Measurements from ENCODE around the gene SLC9B1. TPM values are rescaled to one million over a fixed set of nuclear protein-coding genes. Genes with fewer than 3 reads are reported as not detected.

SLC9B1 gene
- polyA plus RNA-seq, 1 donor (not counting 4 experiments of a cell fraction or from before 2014, with no cell fraction given): 0.07 TPM

- H3K4me1 ChIP-seq (ENCODE audit: control insufficient read depth, extremely low read depth, insufficient read depth, low read length): no peaks in the 10 kb centered on the region
- FAIRE-seq: no peak
- no peak for DNase-seq (ENCODE audit: low read depth, low spot score)
- no peak overlapping the region for H3K4me3 ChIP-seq (ENCODE audit: control insufficient read depth in 2 of 3, extremely low read depth in 1 of 3, insufficient read depth in 2 of 3, low read depth in 1 of 3, low read length in 3 of 3)
- no peak overlapping the region for H3K27ac ChIP-seq (ENCODE audit: control insufficient read depth, insufficient read depth, low read length)
- peaks cover 0 to 1% of the 10 kb centered on the region in 2 experiments for H3K36me3 ChIP-seq (ENCODE audit: control insufficient read depth in 2 of 2, extremely low read depth in 1 of 2, insufficient read depth in 2 of 2, low read length in 2 of 2)
- H3K9me1 ChIP-seq (ENCODE audit: control insufficient read depth, extremely low read depth, insufficient read depth, low read length): no peaks in the 10 kb centered on the region
- dilution Hi-C loops (cut with MboI; ENCODE audit: extremely low pct_ligation_motif_present, low sequenced_read_pairs): no loop called here
- H3K9me3 ChIP-seq (ENCODE audit: control insufficient read depth, low read depth, low read length): no peaks in the 10 kb centered on the region
- H2AFZ ChIP-seq (ENCODE audit: control insufficient read depth, low read length): no peak overlapping the region
- no peak overlapping the region for H3K4me2 ChIP-seq (ENCODE audit: control insufficient read depth, extremely low read depth, insufficient read depth, low read depth, low read length)
- no peaks in the 10 kb centered on the region for H3K79me2 ChIP-seq (ENCODE audit: control insufficient read depth, insufficient read depth, low read length)
- no peaks in the 10 kb centered on the region for H4K20me1 ChIP-seq (ENCODE audit: control insufficient read depth, extremely low read depth, insufficient read depth, low read length)
- TF ChIP-seq CTCF (optimal IDR thresholded peaks at IDR 0.05 in 1 of 3, IDR thresholded peaks at IDR 0.05 in 1 of 3, conservative IDR thresholded peaks at IDR 0.05 in 1 of 3; ENCODE audit: extremely low read depth in 1 of 3, insufficient read depth in 2 of 3, low read length in 3 of 3): no peak
- TF ChIP-seq EZH2 (IDR thresholded peaks at IDR 0.05; ENCODE audit: low read length): no peak
- no peak overlapping the region for H3K9ac ChIP-seq (ENCODE audit: control insufficient read depth, extremely low read depth, insufficient read depth, low read length)
- H3K27me3 ChIP-seq (ENCODE audit: control insufficient read depth, extremely low read depth, insufficient read depth, low read length): no peaks in the 10 kb centered on the region
Observed at GRCh38 chr4:103052779-103053178, 33.3 kb upstream of the SLC9B1 start.

- no peaks in the 10 kb centered on the region for H4K20me1 ChIP-seq (ENCODE audit: control insufficient read depth, extremely low read depth, insufficient read depth, low read length)
- dilution Hi-C loops (cut with MboI; ENCODE audit: extremely low pct_ligation_motif_present, low sequenced_read_pairs): no loop called here
- H3K79me2 ChIP-seq (ENCODE audit: control insufficient read depth, insufficient read depth, low read length): no peaks in the 10 kb centered on the region
- TF ChIP-seq EZH2 (IDR thresholded peaks at IDR 0.05; ENCODE audit: low read length) (no peak), CTCF (optimal IDR thresholded peaks at IDR 0.05 in 1 of 3, IDR thresholded peaks at IDR 0.05 in 1 of 3, conservative IDR thresholded peaks at IDR 0.05 in 1 of 3; ENCODE audit: extremely low read depth in 1 of 3, insufficient read depth in 2 of 3, low read length in 3 of 3) (no peak)
- no peaks in the 10 kb centered on the region for H3K4me1 ChIP-seq (ENCODE audit: control insufficient read depth, extremely low read depth, insufficient read depth, low read length)
- no peaks in the 10 kb centered on the region for H3K9me1 ChIP-seq (ENCODE audit: control insufficient read depth, extremely low read depth, insufficient read depth, low read length)
- H3K9me3 ChIP-seq (ENCODE audit: control insufficient read depth, low read depth, low read length): no peaks in the 10 kb centered on the region
- FAIRE-seq (no peak), DNase-seq (ENCODE audit: low read depth, low spot score) (no peak)
- no peak overlapping the region for H3K27ac ChIP-seq (ENCODE audit: control insufficient read depth, insufficient read depth, low read length)
- peaks cover 0 to 1% of the 10 kb centered on the region in 2 experiments for H3K36me3 ChIP-seq (ENCODE audit: control insufficient read depth in 2 of 2, extremely low read depth in 1 of 2, insufficient read depth in 2 of 2, low read length in 2 of 2)
- no peak overlapping the region for H3K4me3 ChIP-seq (ENCODE audit: control insufficient read depth in 2 of 3, extremely low read depth in 1 of 3, insufficient read depth in 2 of 3, low read depth in 1 of 3, low read length in 3 of 3)
- H2AFZ ChIP-seq (ENCODE audit: control insufficient read depth, low read length): no peak overlapping the region
- H3K4me2 ChIP-seq (ENCODE audit: control insufficient read depth, extremely low read depth, insufficient read depth, low read depth, low read length): no peak overlapping the region
- no peaks in the 10 kb centered on the region for H3K27me3 ChIP-seq (ENCODE audit: control insufficient read depth, extremely low read depth, insufficient read depth, low read length)
- no peak overlapping the region for H3K9ac ChIP-seq (ENCODE audit: control insufficient read depth, extremely low read depth, insufficient read depth, low read length)
Observed at GRCh38 chr4:103052145-103052544, 32.6 kb upstream of the SLC9B1 start.
